Measurements from ENCODE around the gene MID1. TPM values are rescaled to one million over a fixed set of nuclear protein-coding genes. Genes with fewer than 3 reads are reported as not detected.

MID1 gene
- total RNA-seq, 1 experiment from 2014 or later = 5.7 TPM

- peak; percentile 16 for DNase-seq (ENCODE audit: low spot score)
Measured at GRCh38 chrX:10444204-10444603, 176.2 kb downstream of the MID1 start.

- no peak for DNase-seq (ENCODE audit: low spot score)
Measured at GRCh38 chrX:10441464-10441863, 178.9 kb downstream of the MID1 start.

- no peak for DNase-seq (ENCODE audit: low spot score)
Measured at GRCh38 chrX:10433296-10433965, 187.0 kb downstream of the MID1 start.

- no peak for DNase-seq (ENCODE audit: low spot score)
Measured at GRCh38 chrX:10429908-10430307, 190.5 kb downstream of the MID1 start.

GRCh38 chrX:10427249-10427648 lies 193.1 kb downstream of the MID1 start:
- no peak for DNase-seq (ENCODE audit: low spot score)

GRCh38 chrX:10423716-10424115 lies 196.7 kb downstream of the MID1 start:
- no peak for DNase-seq (ENCODE audit: low spot score)

- no peak for DNase-seq (ENCODE audit: low spot score)
Measured at GRCh38 chrX:10420134-10420533, 200.3 kb downstream of the MID1 start.

- DNase-seq (ENCODE audit: low spot score) = no peak
Measured at GRCh38 chrX:10416424-10416823, 204.0 kb downstream of the MID1 start.

GRCh38 chrX:10415306-10416001 lies 204.9 kb downstream of the MID1 start:
- no peak for DNase-seq (ENCODE audit: low spot score)

- DNase-seq (ENCODE audit: low spot score) = no peak
Measured at GRCh38 chrX:10414862-10415261, 205.5 kb downstream of the MID1 start.

GRCh38 chrX:10414156-10414824 lies 206.1 kb downstream of the MID1 start:
- no peak for DNase-seq (ENCODE audit: low spot score)

- DNase-seq (ENCODE audit: low spot score) = no peak
Measured at GRCh38 chrX:10404436-10404835, 215.9 kb downstream of the MID1 start.

- DNase-seq (ENCODE audit: low spot score) = peak; percentile 13
Measured at GRCh38 chrX:10401239-10401638, 219.1 kb downstream of the MID1 start.

GRCh38 chrX:10399043-10399741 lies 221.2 kb downstream of the MID1 start:
- DNase-seq (ENCODE audit: low spot score) = no peak

GRCh38 chrX:10398215-10398614 lies 222.2 kb downstream of the MID1 start:
- no peak for DNase-seq (ENCODE audit: low spot score)

GRCh38 chrX:10397349-10397748 lies 223.0 kb downstream of the MID1 start:
- DNase-seq (ENCODE audit: low spot score) = no peak

- no peak for DNase-seq (ENCODE audit: low spot score)
Measured at GRCh38 chrX:10395643-10396042, 224.7 kb downstream of the MID1 start.

Small RNA genes within 50 kb of the gene (small RNA-seq; reads per million reads assigned to genes)
- gene RNU6-800P = not detected

Measured in HT-29 (cell line).